SU-DHL-6 (cell line): ENCODE data around the gene IGSF22.

ENCODE experiments used
- H2AFZ ChIP-seq: fragments of 200-600 bp; sonication (generic); 2 replicates; pipeline ENCODE4 v1.6.1; 2014; ENCODE audit warnings: low read depth, mild to moderate bottlenecking, moderate library complexity, mixed read lengths, antibody characterized with exemption, low read length; ENCODE audit not compliant: severe bottlenecking
- H3F3A ChIP-seq: fragments of 200-600 bp; shearing (Covaris generic); 2 replicates; pipeline ENCODE4 v1.6.0; 2016; ENCODE audit warnings: antibody characterized with exemption, mild to moderate bottlenecking; ENCODE audit not compliant: insufficient read depth
- H3K27ac ChIP-seq: fragments of 200-600 bp; sonication (generic); 2 replicates; pipeline ENCODE4 v1.5.1; 2016; ENCODE audit warnings: low read depth, mild to moderate bottlenecking, low read length, moderate library complexity, mixed read lengths
- H3K27me3 ChIP-seq: fragments of 200-600 bp; sonication (generic), shearing (Covaris generic); 2 replicates; pipeline ENCODE4 v1.6.0; 2014; ENCODE audit warnings: mild to moderate bottlenecking, low read length
- H3K36me3 ChIP-seq: fragments of 200-600 bp; sonication (generic); 2 replicates; pipeline ENCODE4 v1.6.1; 2014; ENCODE audit warnings: mild to moderate bottlenecking, low read length, mixed read lengths
- H3K4me2 ChIP-seq: fragments of 300-600, 200-600 bp; shearing (Covaris generic), sonication (generic); 2 replicates; pipeline ENCODE4 v1.6.0; 2014; ENCODE audit warnings: low read length, low read depth, mild to moderate bottlenecking; ENCODE audit not compliant: poor library complexity, severe bottlenecking
- H3K4me3 ChIP-seq: fragments of 200-600 bp; sonication (generic); 2 replicates; pipeline ENCODE4 v1.5.1; 2014; ENCODE audit warnings: antibody characterized with exemption, low read length, mild to moderate bottlenecking, mixed read lengths; ENCODE audit not compliant: insufficient read depth, poor library complexity, severe bottlenecking
- H3K79me2 ChIP-seq: fragments of 200-600 bp; sonication (generic); 2 replicates; pipeline ENCODE4 v1.6.1; 2014; ENCODE audit warnings: mild to moderate bottlenecking, low read length, moderate library complexity; ENCODE audit not compliant: insufficient read depth
- H3K9ac ChIP-seq: fragments of 200-600 bp; sonication (generic); 2 replicates; pipeline ENCODE4 v1.7.0; 2014; ENCODE audit warnings: mild to moderate bottlenecking, low read length
- H3K9me2 ChIP-seq: fragments of 200-600 bp; sonication (generic); replicated peaks from 2 replicates; pipeline ENCODE4 v1.6.1; 2014; ENCODE audit warnings: low read length; ENCODE audit not compliant: insufficient read depth
- H3K9me3 ChIP-seq: fragments of 200-600 bp; sonication (generic); 2 replicates; pipeline ENCODE4 v1.6.1; 2014; ENCODE audit warnings: low read length, mixed read lengths; ENCODE audit not compliant: insufficient read depth
- H4K20me1 ChIP-seq: fragments of 200-600 bp; sonication (generic); 2 replicates; pipeline ENCODE4 v1.6.1; 2014; ENCODE audit warnings: low read depth, mild to moderate bottlenecking, antibody characterized with exemption, low read length, moderate library complexity, mixed read lengths
- EZH2phosphoT487 ChIP-seq: fragments of 200-600 bp; sonication (generic), shearing (Covaris generic); conservative IDR thresholded peaks from 2 replicates; pipeline ENCODE4 v1.6.1; 2018; ENCODE audit warnings: mild to moderate bottlenecking, antibody characterized with exemption, low read length, moderate library complexity, mixed read lengths
- TF ChIP-seq, protein P1 (sequence below): fragments of 200-600 bp; sonication (generic); IDR thresholded peaks from one replicate; pipeline ENCODE4 v1.5.1; 2017; ENCODE audit warnings: antibody characterized with exemption, mild to moderate bottlenecking, low read length, moderate library complexity; ENCODE audit not compliant: insufficient read depth, poor library complexity, severe bottlenecking

Gene IGSF22

DNA sequence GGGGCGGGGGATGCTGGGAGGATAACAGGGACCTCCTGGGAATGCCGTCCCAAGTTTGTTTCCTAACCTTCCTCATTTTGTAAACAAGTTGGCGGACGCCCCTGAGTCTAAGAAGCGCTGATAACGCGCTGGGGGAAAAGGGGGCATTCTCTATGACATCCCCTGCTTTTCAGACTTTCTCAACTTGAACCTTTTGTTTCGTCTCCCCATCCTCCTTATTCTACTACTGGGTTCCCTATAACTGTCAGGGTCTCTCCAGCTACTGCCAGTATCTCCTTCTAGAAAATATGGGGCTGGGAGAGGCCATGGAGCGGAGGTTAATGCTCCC is 26.8 kb downstream of the IGSF22 start:
- Histone ChIP-seq H3K9me3 (no peaks in the 10 kb centered on the region), H3K79me2 (no peaks in the 10 kb centered on the region), H3K27ac (no peak overlapping the region), H3F3A (no peaks in the 10 kb centered on the region), H3K36me3 (no peaks in the 10 kb centered on the region), H3K9me2 (no peaks in the 10 kb centered on the region), H3K4me3 (peak overlapping the region; percentile 64), H4K20me1 (no peaks in the 10 kb centered on the region), H3K9ac (peak overlapping the region; percentile 57), H3K27me3 (no peaks in the 10 kb centered on the region), H3K4me2 (peak overlapping the region; percentile 71), H2AFZ (peak overlapping the region; percentile 78)
- no peak for TF ChIP-seq EZH2phosphoT487
- TF ChIP-seq, protein P1, sequence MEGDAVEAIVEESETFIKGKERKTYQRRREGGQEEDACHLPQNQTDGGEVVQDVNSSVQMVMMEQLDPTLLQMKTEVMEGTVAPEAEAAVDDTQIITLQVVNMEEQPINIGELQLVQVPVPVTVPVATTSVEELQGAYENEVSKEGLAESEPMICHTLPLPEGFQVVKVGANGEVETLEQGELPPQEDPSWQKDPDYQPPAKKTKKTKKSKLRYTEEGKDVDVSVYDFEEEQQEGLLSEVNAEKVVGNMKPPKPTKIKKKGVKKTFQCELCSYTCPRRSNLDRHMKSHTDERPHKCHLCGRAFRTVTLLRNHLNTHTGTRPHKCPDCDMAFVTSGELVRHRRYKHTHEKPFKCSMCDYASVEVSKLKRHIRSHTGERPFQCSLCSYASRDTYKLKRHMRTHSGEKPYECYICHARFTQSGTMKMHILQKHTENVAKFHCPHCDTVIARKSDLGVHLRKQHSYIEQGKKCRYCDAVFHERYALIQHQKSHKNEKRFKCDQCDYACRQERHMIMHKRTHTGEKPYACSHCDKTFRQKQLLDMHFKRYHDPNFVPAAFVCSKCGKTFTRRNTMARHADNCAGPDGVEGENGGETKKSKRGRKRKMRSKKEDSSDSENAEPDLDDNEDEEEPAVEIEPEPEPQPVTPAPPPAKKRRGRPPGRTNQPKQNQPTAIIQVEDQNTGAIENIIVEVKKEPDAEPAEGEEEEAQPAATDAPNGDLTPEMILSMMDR: no peak

DNA sequence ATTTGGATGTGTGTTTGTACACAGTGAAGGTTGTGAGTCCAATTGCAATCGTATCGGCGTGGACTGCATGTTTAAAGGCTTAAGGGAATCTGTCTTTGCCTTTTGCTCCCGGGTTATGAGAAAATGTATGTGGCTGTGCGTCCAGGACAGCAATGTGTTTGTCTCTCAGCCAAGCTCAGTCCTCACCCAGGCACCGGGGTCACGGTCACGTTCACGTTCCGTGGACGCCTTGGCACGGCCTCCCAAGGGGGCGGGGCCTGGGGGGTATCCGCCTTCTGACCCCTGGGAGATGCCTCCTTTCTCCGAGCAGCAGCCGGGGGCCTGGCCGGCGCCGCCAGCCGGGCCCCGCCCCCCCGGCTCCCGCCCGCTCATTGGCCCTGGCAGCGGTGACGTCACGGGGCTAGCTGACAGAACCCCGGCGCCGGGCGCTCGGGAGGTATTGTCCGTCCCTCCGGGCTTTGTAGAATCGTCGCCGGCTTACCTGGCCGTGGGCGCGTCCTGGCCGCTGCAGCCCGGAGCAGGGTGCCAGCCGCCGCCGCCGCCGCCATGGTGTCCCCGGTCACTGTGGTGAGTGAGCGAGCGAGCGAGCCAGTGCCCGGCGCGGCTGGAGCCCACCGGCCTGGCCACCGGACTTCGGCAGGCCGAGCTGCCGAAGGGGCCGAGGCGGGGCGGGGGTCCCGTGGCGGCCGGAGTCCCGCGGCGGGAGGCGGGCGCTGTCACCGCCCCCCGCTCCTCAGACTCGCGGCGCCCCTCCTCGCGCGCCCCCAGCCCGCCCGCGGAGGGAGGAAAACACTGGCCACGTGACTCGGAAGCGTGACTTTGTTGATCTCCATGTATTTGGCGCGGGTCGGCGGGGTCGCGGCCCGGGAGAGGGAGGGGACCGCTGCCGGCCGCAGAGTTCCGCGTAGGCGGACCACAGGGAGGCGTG is 27.4 kb downstream of the IGSF22 start, which contains the start of gene TMEM86A:
TMEM86A (plus strand) TSS at position 439 of the 928 bp plus-strand sequence; CDS start at position 547, 108 bp downstream.
- H3K4me3 ChIP-seq: peak within 1 kb of the TSS; percentile 64
- H3F3A ChIP-seq: no peaks in the 10 kb centered on the region
- H3K27me3 ChIP-seq: no peaks in the 10 kb centered on the region
- H3K9me3 ChIP-seq: no peaks in the 10 kb centered on the region
- H3K9me2 ChIP-seq: no peaks in the 10 kb centered on the region
- peak within 1 kb of the TSS; percentile 71 for H3K4me2 ChIP-seq
- H2AFZ ChIP-seq: peak within 1 kb of the TSS; percentile 78
- H3K9ac ChIP-seq: peak within 1 kb of the TSS; percentile 57
- no peak within 1 kb of the TSS for H3K27ac ChIP-seq
- TF ChIP-seq EZH2phosphoT487: no peak
- TF ChIP-seq, protein P1: no peak
- no peaks in the 10 kb centered on the region for H3K36me3 ChIP-seq
- no peaks in the 10 kb centered on the region for H3K79me2 ChIP-seq
- no peaks in the 10 kb centered on the region for H4K20me1 ChIP-seq

DNA sequence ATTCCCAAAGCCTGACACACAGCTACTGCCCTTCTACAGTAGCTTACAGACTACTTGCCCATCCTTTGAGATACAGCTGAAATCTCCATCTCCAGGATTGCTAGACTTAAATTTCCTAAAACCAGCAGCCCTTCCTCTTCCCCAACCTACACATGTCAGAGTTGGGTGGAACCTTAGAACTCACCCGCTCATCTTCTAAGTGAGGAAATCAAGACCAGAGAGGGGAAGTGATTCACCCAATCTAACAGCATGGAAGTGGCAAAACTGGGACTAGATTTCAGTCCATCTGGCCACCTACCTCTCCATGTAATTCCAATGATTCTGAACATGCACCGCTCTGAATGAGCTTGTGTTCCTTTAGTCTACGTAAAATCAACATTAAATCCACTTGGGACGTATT is 28.4 kb downstream of the IGSF22 start:
- Histone ChIP-seq H3K4me2 (no peak overlapping the region), H3K36me3 (no peaks in the 10 kb centered on the region), H3K79me2 (no peaks in the 10 kb centered on the region), H3K27me3 (no peaks in the 10 kb centered on the region), H4K20me1 (no peaks in the 10 kb centered on the region), H3F3A (no peaks in the 10 kb centered on the region), H3K9ac (no peak overlapping the region), H2AFZ (no peak overlapping the region), H3K9me3 (no peaks in the 10 kb centered on the region), H3K9me2 (no peaks in the 10 kb centered on the region), H3K4me3 (no peak overlapping the region), H3K27ac (no peak overlapping the region)
- TF ChIP-seq, protein P1: no peak
- TF ChIP-seq EZH2phosphoT487: no peak
